ENCODE measurements around the gene HOXC10.

Gene HOXC10

GRCh38 chr12:54037360-54038283, 52.7 kb downstream of the HOXC10 start:
- H3K27ac ChIP-seq = no peak overlapping the region
- H3K36me3 ChIP-seq = no peaks in the 10 kb centered on the region
- H3K9ac ChIP-seq = no peak overlapping the region
- peaks cover 0 to 76% (median 40%) of the 10 kb centered on the region in 11 experiments; a peak in 17 of 22 replicates for H4K20me1 ChIP-seq
- no peak for TF ChIP-seq Cebpa-rat (IDR thresholded peaks at IDR 0.05)
- H3K9me3 ChIP-seq (replicated peaks in 1 of 11) = peaks cover 10 to 39% (median 21%) of the 10 kb centered on the region in 11 experiments
- H3K27me3 ChIP-seq = peaks cover 100% of the 10 kb centered on the region in 11 experiments
- no peak overlapping the region for H3K4me3 ChIP-seq
- peaks cover 0 to 10% (median 8%) of the 10 kb centered on the region in 10 experiments; a peak in 8 of 20 replicates for H3K4me1 ChIP-seq
- H3K4me2 ChIP-seq = peak overlapping the region in 2 of 11 experiments; percentile 33 to 48; a peak in 4 of 22 replicates

GRCh38 chr12:54038284-54038870, 53.4 kb downstream of the HOXC10 start:
- H4K20me1 ChIP-seq = peaks cover 0 to 76% (median 40%) of the 10 kb centered on the region in 11 experiments; a peak in 17 of 22 replicates
- TF ChIP-seq Cebpa-rat (IDR thresholded peaks at IDR 0.05) = no peak
- peaks cover 0 to 10% (median 8%) of the 10 kb centered on the region in 10 experiments; a peak in 8 of 20 replicates for H3K4me1 ChIP-seq
- H3K27me3 ChIP-seq = peaks cover 100% of the 10 kb centered on the region in 11 experiments
- H3K4me3 ChIP-seq = no peak overlapping the region
- H3K27ac ChIP-seq = no peak overlapping the region
- no peak overlapping the region for H3K4me2 ChIP-seq
- no peak overlapping the region for H3K9ac ChIP-seq
- peaks cover 2 to 31% (median 14%) of the 10 kb centered on the region in 11 experiments for H3K9me3 ChIP-seq (replicated peaks in 1 of 11)
- no peaks in the 10 kb centered on the region for H3K36me3 ChIP-seq

- Histone ChIP-seq H3K27me3 (peaks cover 100% of the 10 kb centered on the region in 11 experiments), H3K4me1 (peaks cover 0 to 10% (median 8%) of the 10 kb centered on the region in 10 experiments; a peak in 8 of 20 replicates), H3K36me3 (no peaks in the 10 kb centered on the region), H3K27ac (no peak overlapping the region), H4K20me1 (peaks cover 0 to 72% (median 40%) of the 10 kb centered on the region in 11 experiments; a peak in 17 of 22 replicates), H3K9me3 (replicated peaks in 1 of 11) (peaks cover 0 to 27% (median 11%) of the 10 kb centered on the region in 11 experiments; a peak in 15 of 22 replicates), H3K4me2 (no peak overlapping the region), H3K4me3 (no peak overlapping the region), H3K9ac (no peak overlapping the region)
- TF ChIP-seq Cebpa-rat (IDR thresholded peaks at IDR 0.05) = no peak
Observed at GRCh38 chr12:54038871-54039414, 54.0 kb downstream of the HOXC10 start.

- TF ChIP-seq Cebpa-rat (IDR thresholded peaks at IDR 0.05) = no peak
- no peak overlapping the region for H3K27ac ChIP-seq
- peaks cover 0 to 10% (median 8%) of the 10 kb centered on the region in 10 experiments; a peak in 8 of 20 replicates for H3K4me1 ChIP-seq
- peaks cover 100% of the 10 kb centered on the region in 11 experiments for H3K27me3 ChIP-seq
- H4K20me1 ChIP-seq = peaks cover 0 to 71% (median 36%) of the 10 kb centered on the region in 11 experiments; a peak in 17 of 22 replicates
- H3K9ac ChIP-seq = no peak overlapping the region
- no peak overlapping the region for H3K4me3 ChIP-seq
- H3K4me2 ChIP-seq = no peak overlapping the region
- peaks cover 0 to 22% (median 11%) of the 10 kb centered on the region in 11 experiments; a peak in 15 of 22 replicates for H3K9me3 ChIP-seq (replicated peaks in 1 of 11)
- no peaks in the 10 kb centered on the region for H3K36me3 ChIP-seq
Observed at GRCh38 chr12:54039417-54040147, 54.6 kb downstream of the HOXC10 start.

Data from BLaER1 treated with 17β-estradiol and CSF1 and Interleukin-3, amounts not matched to agents 10 nM and 100 nM (cell line).